ENCODE results near the gene TAS1R1. TPM values are rescaled to one million over a fixed set of nuclear protein-coding genes. Genes with fewer than 3 reads are reported as not detected.

The TAS1R1 gene
- total and polyA plus RNA-seq, 10 of the 15 experiments (the other 5 are each of a cell fraction or from before 2014, with no cell fraction given): 0.03 to 0.06 (median 0.04) TPM; not detected in 7

- no TSS peak for BruUV-seq (replicated peaks)
- ATAC-seq (no peak), FAIRE-seq (no peak), DNase-seq (ENCODE audit: low read depth, low spot score) (no peak)
- Histone ChIP-seq H3K36me3 (ENCODE audit: control insufficient read depth in 2 of 2, insufficient read depth in 2 of 2, low read length in 1 of 2) (peaks cover 7 to 10% of the 10 kb centered on the region in 2 experiments; a peak in 3 of 4 replicates), H3K4me1 (ENCODE audit: control insufficient read depth, insufficient read depth, low read length) (peaks cover 8% of the 10 kb centered on the region), H3K4me2 (ENCODE audit: control insufficient read depth, insufficient read depth) (no peak overlapping the region), H3K27me3 (replicated peaks in 1 of 2; ENCODE audit: control insufficient read depth in 2 of 2, insufficient read depth in 2 of 2, low read length in 1 of 2) (no peaks in the 10 kb centered on the region), H4K20me1 (ENCODE audit: control insufficient read depth, insufficient read depth) (no peaks in the 10 kb centered on the region), H3K79me2 (ENCODE audit: control insufficient read depth, insufficient read depth, low read length) (peaks cover 7% of the 10 kb centered on the region), H3K9ac (ENCODE audit: control insufficient read depth, insufficient read depth, low read length) (no peak overlapping the region), H3K9me3 (replicated peaks; ENCODE audit: control insufficient read depth, insufficient read depth, low read length) (no peaks in the 10 kb centered on the region), H3K4me3 (no peak overlapping the region), H3K27ac (ENCODE audit: control insufficient read depth, insufficient read depth) (no peak overlapping the region), H2AFZ (ENCODE audit: control insufficient read depth, low read depth, low read length) (no peak overlapping the region)
- in situ Hi-C loops (cut with MboI): no loop called here
- ChIA-PET CTCF (no interaction called here), SMC1A (ENCODE audit: uncharacterized antibody, unreplicated experiment) (no interaction called here), POLR2A (no interaction called here), RAD21 (ENCODE audit: unreplicated experiment) (no interaction called here)
- 89% methylated on average over 11 of the region's 11 CpGs for WGBS (ENCODE audit: insufficient coverage, insufficient replicate concordance, low lambda C conversion rate, missing lambda C conversion rate)
- intact Hi-C loops (cut with micrococcal nuclease; ENCODE audit: unreplicated experiment): no loop called here
- TF ChIP-seq PAX8 (IDR thresholded peaks at IDR 0.05): no peak
- no peak for TF ChIP-seq SREBF2 (IDR thresholded peaks at IDR 0.05; ENCODE audit: low read length)
- no peak for TF ChIP-seq NR2C2 (IDR thresholded peaks at IDR 0.05; ENCODE audit: borderline replicate concordance, control insufficient read depth, insufficient read length, low read depth)
- TF ChIP-seq EP300 (IDR thresholded peaks at IDR 0.05; ENCODE audit: borderline replicate concordance in 1 of 2, control insufficient read depth in 1 of 2, low read depth in 2 of 2, low read length in 2 of 2): no peak
- TF ChIP-seq RB1 (IDR thresholded peaks at IDR 0.05; ENCODE audit: borderline replicate concordance): no peak
- no peak for TF ChIP-seq TARDBP (IDR thresholded peaks at IDR 0.05; ENCODE audit: borderline replicate concordance)
- TF ChIP-seq HDAC2 (IDR thresholded peaks at IDR 0.05): no peak
Observed at GRCh38 chr1:6586404-6586816, 31.3 kb downstream of the TAS1R1 start.

- Histone ChIP-seq H3K4me3 (no peak overlapping the region), H3K27me3 (replicated peaks in 1 of 2; ENCODE audit: control insufficient read depth in 2 of 2, insufficient read depth in 2 of 2, low read length in 1 of 2) (no peaks in the 10 kb centered on the region), H3K36me3 (ENCODE audit: control insufficient read depth in 2 of 2, insufficient read depth in 2 of 2, low read length in 1 of 2) (peaks cover 7 to 10% of the 10 kb centered on the region in 2 experiments; a peak in 3 of 4 replicates), H3K4me2 (ENCODE audit: control insufficient read depth, insufficient read depth) (no peak overlapping the region), H3K27ac (ENCODE audit: control insufficient read depth, insufficient read depth) (no peak overlapping the region), H3K9me3 (replicated peaks; ENCODE audit: control insufficient read depth, insufficient read depth, low read length) (no peaks in the 10 kb centered on the region), H4K20me1 (ENCODE audit: control insufficient read depth, insufficient read depth) (no peaks in the 10 kb centered on the region), H3K9ac (ENCODE audit: control insufficient read depth, insufficient read depth, low read length) (no peak overlapping the region), H2AFZ (ENCODE audit: control insufficient read depth, low read depth, low read length) (no peak overlapping the region), H3K4me1 (ENCODE audit: control insufficient read depth, insufficient read depth, low read length) (no peaks in the 10 kb centered on the region; the same call in 1 of the 2 replicates), H3K79me2 (ENCODE audit: control insufficient read depth, insufficient read depth, low read length) (peaks cover 3% of the 10 kb centered on the region)
- ChIA-PET CTCF (interaction anchor here (0.5 kb wide), 1 partner anchor 24 kb away, joined by 4 read pairs; no protein-coding TSS in a partner anchor), RAD21 (ENCODE audit: unreplicated experiment) (no interaction called here), POLR2A (interaction anchor here (1.1 kb wide), 1 partner anchor 13 kb away, joined by 3 read pairs; no protein-coding TSS in a partner anchor), SMC1A (ENCODE audit: uncharacterized antibody, unreplicated experiment) (no interaction called here)
- in situ Hi-C loops (cut with MboI): no loop called here
- ATAC-seq: no peak
- no TSS peak for BruUV-seq (replicated peaks)
- TF ChIP-seq POLR2A (IDR thresholded peaks at IDR 0.05; ENCODE audit: low read depth, low read length) (peak; percentile 7), BRCA1 (IDR thresholded peaks at IDR 0.05; ENCODE audit: low read depth, low read length) (no peak)
- WGBS (ENCODE audit: insufficient coverage, insufficient replicate concordance, low lambda C conversion rate, missing lambda C conversion rate): 39% methylated on average over 13 of the region's 13 CpGs
- DNase-seq (ENCODE audit: low read depth, low spot score): no peak
- FAIRE-seq: no peak
- intact Hi-C loops (cut with micrococcal nuclease; ENCODE audit: unreplicated experiment): no loop called here
Observed at GRCh38 chr1:6587261-6588005, 32.3 kb downstream of the TAS1R1 start.

Data from GM12878 (cell line).